HG03469 (cell line): ENCODE results near the gene DCHS2.
A peak's percentile ranks its signal among the peaks of the same experiment; 100 is the strongest.

Experiments used
- ATAC-seq: cut with Tn5 transposase; IDR thresholded peaks from one replicate; pipeline ENCODE4 v1.9.1; 2021; ENCODE audit warnings: mild to moderate bottlenecking, moderate library complexity, moderate number of reproducible peaks; ENCODE audit not compliant: unreplicated experiment

Gene DCHS2

DNA sequence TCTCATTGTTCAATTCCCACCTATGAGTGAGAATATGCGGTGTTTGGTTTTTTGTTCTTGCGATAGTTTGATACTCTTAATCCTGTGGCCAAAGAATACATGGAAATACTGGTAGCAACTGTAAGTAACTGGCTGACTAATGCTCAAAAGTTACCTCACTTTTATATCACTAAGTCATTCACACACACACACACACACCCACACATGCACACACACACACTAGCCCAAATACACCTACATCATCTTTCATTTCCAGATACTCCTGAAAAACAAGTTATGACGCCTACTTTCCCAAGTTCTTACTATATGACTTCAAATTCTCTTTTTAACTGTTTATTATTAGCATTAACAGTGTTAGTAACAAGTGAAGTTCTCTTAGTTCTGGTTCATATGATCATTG, 101.3 kb downstream of the DCHS2 start:
- no peak for ATAC-seq

DNA sequence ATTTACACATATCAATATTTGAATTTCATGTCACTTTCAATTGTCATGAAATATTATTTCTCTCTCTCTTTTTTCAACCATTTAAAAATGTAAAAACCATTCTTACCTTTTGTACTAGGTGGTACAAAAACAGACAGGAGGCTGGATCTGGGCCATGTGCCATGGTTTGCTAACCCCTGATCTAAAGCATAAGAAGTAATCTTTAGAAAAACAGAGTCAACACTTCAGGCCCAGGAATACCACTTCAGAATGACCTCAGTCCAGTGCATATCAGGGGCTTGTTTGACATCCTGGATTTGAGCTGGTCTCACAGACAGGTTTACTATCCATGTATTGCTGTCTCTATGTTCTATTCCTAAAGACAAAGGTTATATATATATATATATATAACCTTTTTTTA, 102.5 kb downstream of the DCHS2 start:
- no peak for ATAC-seq

DNA sequence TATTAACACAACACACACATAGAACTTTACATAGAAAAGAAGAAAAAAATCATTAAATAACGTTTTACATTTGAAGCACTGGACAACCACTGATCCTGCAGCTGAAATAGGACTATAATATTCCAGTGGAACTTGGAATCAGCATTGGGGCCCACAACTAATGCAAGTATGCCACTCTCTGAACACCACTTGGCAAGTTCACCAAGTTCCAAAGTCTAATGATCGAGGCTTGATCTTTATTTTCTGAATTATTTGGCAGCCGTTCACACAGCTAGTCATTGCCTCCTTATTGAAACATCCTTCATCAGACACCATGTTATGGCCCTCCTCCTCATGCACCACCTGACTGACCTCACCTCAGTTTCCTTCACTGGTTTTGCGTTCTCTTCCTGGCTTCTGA, 107.6 kb downstream of the DCHS2 start:
- ATAC-seq: no peak

DNA sequence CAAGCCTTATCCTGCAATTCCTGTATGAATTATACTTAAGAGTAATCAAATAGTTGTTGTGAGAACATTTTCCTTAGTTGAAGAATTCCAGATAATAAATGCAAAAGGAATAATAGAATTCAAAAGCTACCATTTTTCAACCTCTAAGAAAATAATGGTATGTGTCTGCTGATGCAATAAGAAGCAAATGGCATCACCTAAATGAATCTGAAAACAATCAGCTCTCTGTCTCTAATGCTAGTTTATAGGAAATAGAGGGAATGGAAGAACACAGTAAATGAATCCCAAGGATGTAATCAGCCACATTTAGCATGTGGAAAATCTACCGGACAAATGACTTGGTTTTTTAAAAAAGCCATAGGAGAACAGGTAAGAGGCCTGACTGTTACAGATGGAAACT, 115.1 kb downstream of the DCHS2 start:
- no peak for ATAC-seq

DNA sequence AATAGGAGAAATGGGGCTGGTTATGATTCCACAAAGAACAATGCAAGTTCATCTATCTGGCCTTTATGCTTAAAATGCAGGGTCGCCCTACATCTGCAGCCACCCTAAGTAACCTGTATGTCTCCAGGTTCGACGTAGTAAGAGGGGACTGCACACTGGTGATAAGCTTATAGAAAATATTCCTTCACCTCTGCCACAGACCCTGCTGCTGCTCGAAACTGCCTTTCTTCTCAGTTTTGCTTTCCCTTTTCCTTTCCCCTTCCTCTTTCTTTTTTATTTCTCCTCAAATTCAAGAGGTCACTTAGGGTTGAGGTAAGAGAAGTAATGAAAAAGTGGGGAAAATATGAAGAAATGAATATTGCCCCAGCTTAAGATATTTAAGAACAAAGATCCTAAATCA, 123.5 kb downstream of the DCHS2 start:
- no peak for ATAC-seq

DNA sequence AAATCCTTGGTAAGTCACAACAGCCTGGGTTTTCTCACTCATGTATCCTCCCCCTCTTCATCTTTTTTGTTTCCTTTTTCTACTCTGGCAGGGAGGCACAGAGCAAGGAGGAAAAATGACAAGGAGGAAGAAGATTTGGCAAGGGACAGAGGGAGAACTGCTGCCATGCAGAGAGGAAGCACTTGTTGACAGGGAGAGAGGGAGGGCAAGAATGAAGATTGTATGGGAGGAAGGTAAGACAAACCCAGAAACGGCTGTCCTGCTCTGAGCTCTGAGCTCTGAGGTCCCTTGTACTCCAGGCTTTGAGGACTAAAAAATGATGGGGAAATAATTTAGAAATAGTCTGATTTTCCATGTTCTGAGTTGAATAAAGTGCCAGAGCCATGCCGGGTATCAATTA, 123.9 kb downstream of the DCHS2 start:
- ATAC-seq: no peak

DNA sequence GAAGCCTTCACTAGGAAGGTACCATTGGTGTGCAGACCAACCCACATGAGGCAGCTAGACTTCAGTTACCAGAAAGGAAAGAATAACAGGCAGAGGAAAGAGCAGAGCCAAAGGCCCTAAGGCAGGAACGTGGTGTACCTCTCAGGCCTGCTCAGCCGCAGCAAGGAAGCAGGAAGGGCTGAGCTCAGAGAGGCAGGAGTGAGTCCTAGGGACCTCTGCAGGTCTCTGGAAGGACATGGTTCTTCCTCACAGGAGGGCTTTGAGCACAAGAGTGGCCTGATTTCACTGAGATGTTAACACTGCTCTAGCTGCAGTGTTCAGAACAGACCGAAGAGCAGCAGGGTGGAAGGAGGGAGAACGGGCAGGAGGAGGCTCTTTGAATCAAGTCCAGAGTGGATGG, 124.6 kb downstream of the DCHS2 start:
- ATAC-seq: no peak

DNA sequence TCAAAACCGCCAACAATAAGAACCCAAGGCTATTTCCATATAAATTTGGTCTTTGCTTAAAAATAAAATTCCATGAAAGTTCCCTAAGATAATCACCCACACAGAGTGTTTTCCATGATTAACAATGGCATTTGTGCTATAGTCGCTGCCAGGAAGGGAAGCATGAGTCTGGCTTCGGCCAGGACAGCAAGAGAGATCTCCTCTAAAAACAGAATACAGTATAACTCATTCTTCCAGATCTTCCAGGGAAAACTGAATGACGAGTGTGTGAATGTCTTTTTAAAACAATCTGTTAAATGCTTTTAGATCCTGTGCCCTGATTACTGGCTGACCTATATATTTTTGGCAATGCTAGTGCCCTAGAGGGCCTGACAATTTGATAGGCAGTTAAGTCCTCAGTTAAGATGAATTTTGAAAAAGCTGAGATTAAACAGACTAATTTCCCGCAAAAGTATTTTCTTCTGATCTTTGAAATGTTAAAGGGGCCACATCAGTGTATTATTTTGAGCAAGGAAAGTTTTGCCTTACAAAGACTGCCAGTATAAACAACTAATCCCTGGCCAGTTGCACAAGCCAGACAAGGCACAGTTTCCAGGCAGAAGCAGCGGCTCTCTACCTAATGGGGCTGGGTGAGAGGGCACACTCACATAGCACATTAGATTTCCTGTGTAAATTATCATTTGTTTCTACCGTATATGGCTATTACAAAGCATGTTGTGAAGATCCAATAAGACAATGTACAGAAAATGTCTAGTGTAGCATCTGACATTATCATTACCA, 127.3 kb downstream of the DCHS2 start:
- ATAC-seq: no peak

DNA sequence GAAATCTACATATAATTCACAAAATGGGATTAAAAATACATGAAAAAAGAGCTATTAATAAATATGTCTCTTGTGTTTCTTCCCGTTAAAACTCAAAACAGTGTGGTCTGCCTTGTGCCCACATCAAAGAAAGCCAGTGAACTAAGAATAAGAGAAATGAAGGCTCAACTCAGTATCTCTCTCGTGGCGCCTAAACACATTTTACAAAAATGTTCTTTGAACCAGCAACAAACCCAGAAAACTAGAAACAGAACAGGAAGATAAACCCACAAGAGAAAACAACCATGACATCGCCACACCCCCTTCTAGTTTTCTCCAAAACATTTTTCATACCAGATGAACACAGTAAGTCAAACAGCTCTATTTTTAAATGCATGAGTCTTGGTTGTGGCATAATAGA, 130.1 kb downstream of the DCHS2 start:
- peak; percentile 63 for ATAC-seq

DNA sequence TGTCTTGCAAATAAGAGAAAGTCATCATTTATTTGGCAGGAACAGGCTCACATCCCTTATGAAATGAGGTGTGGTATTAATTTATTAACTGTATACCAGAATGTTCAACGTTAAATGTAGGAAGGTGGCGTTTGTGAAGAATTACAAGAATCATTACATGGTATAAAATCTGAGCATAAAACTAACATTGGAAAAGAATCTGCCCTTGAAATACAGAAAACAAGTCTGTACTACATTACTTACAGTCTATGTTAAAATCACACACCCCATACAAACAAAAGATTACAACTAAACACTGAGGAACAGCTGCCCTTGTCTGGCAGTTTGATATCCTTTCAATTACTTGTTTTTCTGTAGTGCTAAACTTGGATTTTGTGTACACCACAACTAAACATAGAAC, 131.1 kb downstream of the DCHS2 start:
- no peak for ATAC-seq

DNA sequence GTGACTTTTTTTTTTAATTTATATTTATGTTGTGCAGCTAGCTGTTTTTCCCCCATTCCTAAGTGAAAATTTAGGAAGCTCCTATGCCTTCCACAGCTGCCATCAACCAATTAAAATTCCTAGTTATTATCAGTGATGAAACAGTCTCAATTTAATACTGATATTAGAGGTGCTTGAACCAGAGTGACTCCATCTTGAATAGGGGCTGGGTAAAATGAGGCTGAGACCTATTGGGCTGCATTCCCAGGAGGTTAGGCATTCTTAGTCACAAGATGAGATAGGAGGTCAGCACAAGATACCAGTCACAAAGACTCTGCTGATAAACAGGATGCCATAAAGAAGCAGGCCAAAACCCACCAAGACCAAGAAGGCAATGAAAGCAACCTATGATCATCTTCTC, 136.7 kb downstream of the DCHS2 start:
- no peak for ATAC-seq

DNA sequence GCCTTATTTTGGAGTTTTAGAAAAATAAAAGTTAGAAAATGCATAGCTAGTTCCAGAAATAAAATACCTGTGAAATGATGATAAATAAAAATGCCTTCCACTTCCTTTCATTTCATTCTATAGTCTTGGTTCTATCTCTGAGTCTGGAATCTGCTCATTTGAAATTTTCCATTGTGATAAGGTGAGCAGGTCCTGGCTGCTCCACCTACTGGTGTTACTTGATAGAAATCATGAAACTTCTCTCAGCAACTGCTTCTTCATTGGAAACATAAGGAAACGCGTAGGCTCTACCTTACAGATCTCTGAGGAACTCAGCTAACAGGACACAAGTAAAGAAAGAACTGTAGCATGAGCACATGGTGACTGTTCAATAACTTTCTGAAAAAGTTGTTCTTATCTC, 141.8 kb downstream of the DCHS2 start:
- no peak for ATAC-seq

DNA sequence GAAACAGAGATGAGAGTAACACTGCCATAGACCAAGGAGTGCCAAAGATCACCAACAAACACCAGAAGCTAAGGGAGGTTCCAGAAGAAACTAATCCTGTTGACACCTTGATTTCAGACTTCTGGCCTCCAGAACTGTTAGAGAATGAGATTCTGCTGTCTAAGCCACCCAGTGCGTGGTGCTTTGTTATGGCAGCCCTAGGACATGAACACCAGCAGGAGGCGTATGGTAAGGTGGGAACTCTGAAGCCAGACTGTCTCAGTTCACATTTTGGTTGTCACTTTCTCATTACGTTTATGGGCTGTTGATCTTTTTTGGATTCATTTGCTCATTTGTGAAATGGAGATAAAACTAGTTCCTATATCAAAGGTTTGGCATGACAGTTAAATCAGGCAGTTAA, 142.9 kb downstream of the DCHS2 start:
- ATAC-seq: no peak

DNA sequence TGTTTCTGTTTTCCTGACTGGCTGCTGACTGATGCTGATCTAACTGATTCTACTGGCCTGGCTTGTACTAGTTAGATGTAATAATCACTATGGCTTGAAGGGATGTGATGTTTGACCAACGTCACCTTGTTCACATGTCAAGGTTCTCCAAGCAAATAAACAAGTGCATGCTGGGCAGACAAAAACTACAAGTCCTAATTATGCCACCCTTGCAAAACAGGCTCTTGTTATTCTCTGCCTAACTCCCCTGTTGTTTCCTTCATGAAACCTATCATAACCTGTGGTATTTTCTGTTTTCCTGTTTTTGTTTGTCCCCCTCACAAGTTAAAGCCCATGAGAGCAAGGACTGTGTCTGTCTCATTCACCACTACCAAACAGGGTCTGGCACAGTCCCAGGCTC, 146.2 kb downstream of the DCHS2 start:
- no peak for ATAC-seq

DNA sequence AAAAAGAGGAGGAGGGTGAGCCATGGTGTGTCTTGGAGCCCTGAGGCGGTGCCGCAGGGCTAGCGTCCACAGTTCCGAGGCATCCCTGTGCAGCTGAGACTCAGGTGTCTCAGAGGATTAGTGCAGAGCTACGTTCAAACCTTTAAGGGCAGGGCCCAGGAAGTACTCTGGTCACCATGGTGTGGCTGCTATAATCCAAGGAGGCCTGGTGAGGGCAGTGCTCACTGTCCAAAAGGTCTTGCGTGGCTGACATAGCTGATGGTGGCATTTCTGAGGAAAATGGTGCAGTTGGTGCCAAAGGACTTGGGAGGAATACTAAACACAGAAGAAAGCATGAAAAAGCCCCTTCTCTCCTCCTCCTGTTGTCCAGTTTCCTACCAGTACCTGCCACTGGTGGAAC, 146.9 kb downstream of the DCHS2 start:
- no peak for ATAC-seq

DNA sequence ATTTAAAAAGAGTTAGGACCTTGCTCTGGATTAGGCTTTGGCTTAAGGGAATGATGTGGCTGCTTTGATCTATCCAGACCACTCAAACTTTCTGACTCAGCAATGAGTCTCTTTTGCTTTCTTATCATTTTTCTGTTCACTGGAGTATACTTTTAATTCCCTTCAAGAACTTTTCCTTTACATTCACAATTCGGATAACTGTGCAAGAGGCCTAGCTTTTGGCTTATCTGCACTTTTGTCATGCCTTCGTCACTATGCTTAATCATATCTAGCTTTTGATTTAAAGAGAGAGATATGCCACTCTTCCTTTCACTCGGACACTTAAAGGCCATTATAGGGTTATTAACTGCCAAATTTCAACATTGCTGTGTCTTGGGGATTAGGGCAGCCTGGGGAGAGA, 147.9 kb downstream of the DCHS2 start:
- ATAC-seq: no peak

DNA sequence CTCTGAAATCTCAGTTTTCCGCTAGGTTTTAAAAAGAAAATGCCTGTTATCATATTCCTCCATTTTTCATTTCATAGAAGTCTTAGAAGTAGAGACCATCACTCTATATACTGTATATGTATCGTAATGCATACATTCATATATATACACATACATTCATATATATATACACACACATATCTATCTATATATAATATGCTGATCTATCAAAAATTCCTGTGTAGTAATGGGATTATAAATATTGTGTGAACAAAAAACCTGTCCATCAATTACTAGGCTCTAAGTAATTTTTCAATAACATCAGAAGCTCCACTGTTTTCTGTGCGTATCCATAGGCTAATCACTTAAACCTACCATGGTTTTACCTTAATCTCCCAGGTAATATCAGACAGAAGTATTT, 150.2 kb downstream of the DCHS2 start:
- ATAC-seq: no peak

DNA sequence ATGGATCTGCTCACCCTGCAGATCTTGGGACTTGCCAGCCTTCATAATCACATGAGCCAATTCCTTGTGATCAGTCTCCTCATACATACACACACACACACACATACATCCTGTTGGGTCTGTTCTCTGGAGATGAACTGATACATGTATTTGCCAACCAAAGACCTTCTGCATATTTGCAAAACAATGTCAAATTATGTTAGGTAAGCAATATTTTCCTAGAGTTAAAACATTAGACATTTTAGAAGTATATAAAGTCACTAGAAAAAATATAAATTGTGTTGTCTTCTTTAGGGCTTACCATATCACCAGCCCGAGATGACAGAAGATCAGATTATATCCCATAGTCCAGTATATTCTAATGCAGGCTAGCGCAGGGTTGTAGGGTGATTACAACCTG, 156.0 kb downstream of the DCHS2 start:
- no peak for ATAC-seq

DNA sequence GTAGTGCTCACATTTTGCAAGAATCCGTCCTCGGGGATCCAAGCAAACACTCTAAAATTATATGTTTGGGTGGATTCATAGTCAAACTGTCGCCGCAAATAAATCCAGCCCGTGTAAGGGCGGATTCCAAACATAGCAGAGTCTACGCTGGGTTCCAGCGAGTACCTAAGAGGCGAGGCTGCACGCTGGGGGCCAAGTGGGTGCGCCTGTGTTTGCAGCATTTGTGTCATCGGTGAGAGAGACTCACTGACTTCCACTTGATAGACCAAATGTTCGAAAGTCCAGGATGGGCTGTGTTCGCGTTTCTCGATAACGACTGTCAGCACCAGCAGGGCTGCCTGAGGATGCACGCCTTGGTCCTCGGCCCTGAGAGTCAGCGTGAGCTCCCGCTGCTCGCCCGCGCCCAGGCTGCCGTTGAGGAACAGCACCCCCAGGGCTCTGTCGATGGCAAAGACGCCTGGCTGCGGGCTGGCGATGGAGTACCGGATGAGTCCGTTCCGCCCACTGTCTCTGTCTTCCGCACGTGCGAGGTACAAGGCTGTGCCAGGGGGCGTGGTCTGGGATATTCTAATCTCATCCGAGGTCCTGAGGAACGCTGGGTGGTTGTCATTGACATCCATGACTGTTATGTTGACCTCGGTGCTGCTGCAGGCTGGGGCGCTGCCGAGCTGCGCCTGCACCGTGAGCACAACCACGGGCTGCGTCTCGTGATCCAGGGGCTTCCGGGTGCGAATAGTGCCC, 158.7 kb downstream of the DCHS2 start:
- peak; percentile 85 for ATAC-seq

DNA sequence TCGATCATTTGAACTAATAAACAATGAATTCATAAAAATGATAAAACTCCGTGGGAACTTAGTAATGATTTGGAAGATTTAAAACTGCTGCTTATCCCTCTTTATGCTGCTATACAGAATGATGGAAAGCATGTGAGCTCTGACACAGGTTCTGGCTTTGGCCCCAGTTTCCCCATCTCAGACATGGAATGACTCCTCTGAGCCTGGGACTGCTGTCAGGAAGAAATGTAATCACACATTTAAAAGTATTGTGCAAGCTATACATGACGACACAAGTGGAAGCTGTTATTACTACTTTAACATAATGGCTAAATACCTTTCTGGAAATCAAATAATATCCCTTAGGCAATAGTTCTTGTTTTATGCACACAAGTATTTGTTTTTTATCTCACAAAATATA, 161.7 kb downstream of the DCHS2 start:
- ATAC-seq: no peak

DNA sequence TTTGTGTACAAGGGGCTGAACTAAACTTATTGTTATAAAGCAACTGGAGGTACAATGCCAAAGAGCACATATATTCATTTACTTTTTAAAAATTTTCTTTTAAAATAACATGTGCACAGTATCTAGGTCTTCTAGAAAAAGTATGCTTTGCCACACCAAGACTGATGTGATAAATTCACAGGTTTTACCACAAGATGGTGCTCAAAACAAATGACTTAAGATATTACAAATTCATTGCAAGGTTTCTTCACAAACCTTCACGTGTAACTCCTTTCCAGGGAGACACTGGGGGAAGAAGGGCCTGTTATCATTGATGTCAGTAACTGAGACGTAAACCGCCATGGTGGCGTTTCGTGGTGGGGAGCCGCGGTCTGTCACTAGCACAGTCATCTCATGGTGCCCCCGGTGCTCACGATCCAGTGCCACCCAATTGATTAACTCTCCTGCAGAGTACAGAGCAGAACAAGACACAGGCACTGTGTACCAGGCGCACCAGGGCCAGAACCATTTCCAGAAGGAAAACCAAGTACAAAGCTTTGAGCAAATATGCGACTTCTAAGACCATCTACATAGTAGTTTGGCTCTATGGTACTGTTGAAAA, 162.2 kb downstream of the DCHS2 start:
- ATAC-seq: no peak

DNA sequence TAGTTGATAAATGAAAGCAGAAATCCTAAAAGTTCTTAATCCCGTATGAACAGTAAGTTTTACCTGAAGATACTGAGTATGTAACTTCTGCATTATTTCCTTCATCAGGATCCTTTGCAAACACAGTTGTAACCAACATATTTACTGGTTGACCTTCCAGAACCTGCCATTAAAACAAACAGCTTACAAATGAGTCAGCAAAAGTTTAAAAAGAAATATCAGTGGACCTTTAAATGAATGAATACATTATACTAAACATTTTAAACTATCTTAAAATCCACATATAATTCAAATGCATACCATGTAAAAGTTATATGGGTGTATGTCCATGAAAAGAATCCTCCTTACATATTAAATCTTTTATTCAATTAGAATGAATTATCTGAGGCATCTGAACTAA, 163.6 kb downstream of the DCHS2 start:
- ATAC-seq: no peak
